K562 (cell line): ENCODE results near the gene CFAP70. TPM values are rescaled to one million over a fixed set of nuclear protein-coding genes. Genes with fewer than 3 reads are reported as not detected.
"Not testable (repeated sequence)": the region's sequence is repeated elsewhere in the genome, so short reads cannot be mapped to it uniquely, and the experiment has no call there.

Experiments used
- ATAC-seq: fragments of 200-7000 bp; cut with Tn5 transposase; 3 replicates; pipeline ENCODE4 v1.9.1; 2020; ENCODE audit warnings: moderate library complexity
- BruUV-seq: library from RNA; stranded (reverse); fragments of 400-500 nt; replicated peaks from 2 replicates; lab custom pipeline; 2021; lab: Mats Ljungman, UMichigan
- CTCF ChIA-PET: fragments of 300-600 bp; formaldehyde crosslinking; extraction: SDS; loops from one replicate; lab custom pipeline; 2021; ENCODE audit warnings: low intra/inter-chr PET ratio; lab: Yijun Ruan, JAX
- POLR2A ChIA-PET: fragments of 300-600, 350-650 bp; sonication (Branson Sonifier 250); formaldehyde crosslinking; extraction: SDS; loops from one replicate; lab custom pipeline; 2021; ENCODE audit warnings: antibody characterized with exemption, inconsistent platforms; lab: Yijun Ruan, JAX
- DNase-seq, 4 experiments: peaks; one replicate each; pipeline versions ENCODE4 v3.0.0 to v3.0.0-alpha.2; 2011 to 2018; ENCODE audit warnings: low spot score in 3 of 4, mixed read lengths in 3 of 4; ENCODE audit errors: extremely low read depth in 1 of 4
- FAIRE-seq: peaks from 2 replicates; lab custom pipeline; 2011; peaks lifted over from hg19 to GRCh38; lab: Jason Lieb, UNC
- H2AFZ ChIP-seq: 2 replicates; pipeline ENCODE4 v1.6.0; 2011; ENCODE audit warnings: low read depth, low read length, control low read depth, inconsistent platforms
- H3K27ac ChIP-seq: fragments of 200-600 bp; 3 replicates; pipeline ENCODE4 v1.8.0; 2011; ENCODE audit warnings: low read depth, mild to moderate bottlenecking, control low read depth, inconsistent platforms, low read length, moderate library complexity, mixed read lengths; ENCODE audit errors: extremely low read depth
- H3K27me3 ChIP-seq, 2 experiments: fragments of 300-600 bp in 1 of 2; 2 replicates in 1 of 2; 3 replicates in 1 of 2; pipeline versions ENCODE4 v1.6.0 to v1.8.0; 2011; ENCODE audit warnings: inconsistent platforms in 2 of 2, low read length in 2 of 2, mild to moderate bottlenecking in 1 of 2, mixed read lengths in 1 of 2, moderate library complexity in 1 of 2; ENCODE audit not compliant: control insufficient read depth in 2 of 2, insufficient read depth in 2 of 2
- H3K36me3 ChIP-seq: fragments of 300-600 bp; 3 replicates; pipeline ENCODE4 v1.8.0; 2011; ENCODE audit warnings: mild to moderate bottlenecking, low read length, inconsistent platforms; ENCODE audit not compliant: control insufficient read depth, insufficient read depth
- H3K4me1 ChIP-seq, 2 experiments: fragments of 200-600 bp in 1 of 2; replicated peaks in 1 of 2; 2 replicates in 1 of 2; 3 replicates in 1 of 2; pipeline versions ENCODE4 v1.5.1 to v1.8.0; 2011; ENCODE audit warnings: inconsistent platforms in 2 of 2, low read length in 2 of 2, mild to moderate bottlenecking in 1 of 2, mixed read lengths in 1 of 2, moderate library complexity in 1 of 2; ENCODE audit not compliant: control insufficient read depth in 2 of 2, insufficient read depth in 2 of 2
- H3K4me2 ChIP-seq: 2 replicates; pipeline ENCODE4 v1.6.1; 2011; ENCODE audit warnings: low read length, control low read depth, inconsistent platforms, mixed read lengths; ENCODE audit not compliant: insufficient read depth
- H3K4me3 ChIP-seq: fragments of 200-600 bp; sonication (generic), shearing (Covaris generic); 2 replicates; pipeline ENCODE4 v1.5.1; 2016; ENCODE audit warnings: control low read depth, inconsistent platforms
- H3K79me2 ChIP-seq: fragments of 200-600 bp; 3 replicates; pipeline ENCODE4 v1.8.0; 2011; ENCODE audit warnings: low read length, inconsistent platforms; ENCODE audit not compliant: control insufficient read depth, insufficient read depth
- H3K9ac ChIP-seq, 2 experiments: 2 replicates each; pipeline versions ENCODE4 v1.6.0 to v1.6.1; 2011; ENCODE audit warnings: low read depth in 2 of 2, low read length in 2 of 2, control low read depth in 1 of 2, inconsistent platforms in 1 of 2, mild to moderate bottlenecking in 1 of 2, mixed read lengths in 1 of 2; ENCODE audit not compliant: insufficient read depth in 1 of 2
- H3K9me1 ChIP-seq: one replicate; pipeline ENCODE4 v1.6.0; 2011; ENCODE audit warnings: inconsistent platforms, mild to moderate bottlenecking, low read length, moderate library complexity; ENCODE audit not compliant: control insufficient read depth, insufficient read depth
- H3K9me3 ChIP-seq: replicated peaks from 2 replicates; pipeline ENCODE4 v1.5.1; 2011; ENCODE audit warnings: low read depth, low read length, inconsistent platforms; ENCODE audit not compliant: control insufficient read depth, insufficient read depth
- H4K20me1 ChIP-seq: replicated peaks from 2 replicates; pipeline ENCODE4 v1.6.1; 2011; ENCODE audit warnings: low read length, inconsistent platforms, mixed read lengths; ENCODE audit not compliant: control insufficient read depth, insufficient read depth
- CBX3 ChIP-seq, 2 experiments: IDR thresholded peaks; 1 replicate in 1 of 2; 2 replicates in 1 of 2; pipeline ENCODE4 v1.6.1; 2012; ENCODE audit warnings: inconsistent platforms in 2 of 2, low read length in 2 of 2, borderline replicate concordance in 1 of 2, control low read depth in 1 of 2
- CBX5 ChIP-seq: IDR thresholded peaks from 2 replicates; pipeline ENCODE4 v1.6.1; 2014; ENCODE audit warnings: low read depth, borderline replicate concordance
- ETV1 ChIP-seq: fragments of 450-650 bp; conservative IDR thresholded peaks from 2 replicates; pipeline ENCODE4 v1.6.1; 2016; ENCODE audit warnings: missing genetic modification characterization, control low read depth, low read depth, missing compliant biosample characterization
- HDAC8 ChIP-seq: fragments of 450-650 bp; IDR thresholded peaks from 2 replicates; pipeline ENCODE4 v1.6.1; 2016; ENCODE audit warnings: mild to moderate bottlenecking, missing genetic modification characterization, moderate library complexity, missing compliant biosample characterization
- HNRNPH1 ChIP-seq: fragments of 200-400 bp; formaldehyde crosslinking; optimal IDR thresholded peaks from 2 replicates; pipeline ENCODE3; 2017; ENCODE audit warnings: low read depth, mild to moderate bottlenecking, low read length, moderate library complexity
- NCOR1 ChIP-seq: fragments of 450-650 bp; IDR thresholded peaks from 2 replicates; pipeline ENCODE4 v1.6.1; 2016; ENCODE audit warnings: mild to moderate bottlenecking, moderate library complexity
- NFATC3 ChIP-seq: fragments of 450-650 bp; IDR thresholded peaks from 2 replicates; pipeline ENCODE4 v1.6.1; 2017; ENCODE audit warnings: mild to moderate bottlenecking
- RHOXF2B ChIP-seq: fragments of 250-450 bp; sonication (Bioruptor Pico); conservative IDR thresholded peaks from 2 replicates; pipeline ENCODE4 v1.5.1; 2021
- TRIM24 ChIP-seq, 2 experiments: fragments of 450-650 bp; IDR thresholded peaks; 2 replicates each; pipeline ENCODE4 v1.6.1; 2016
- TRIM28 ChIP-seq: fragments of 450-650 bp; IDR thresholded peaks from 2 replicates; pipeline ENCODE4 v1.6.1; 2017
- ZZZ3 ChIP-seq: fragments of 450-650 bp; IDR thresholded peaks from 2 replicates; pipeline ENCODE4 v1.6.1; 2016; ENCODE audit warnings: antibody characterized with exemption, mild to moderate bottlenecking, moderate library complexity
- WGBS: fragments of 100-300 bp; shearing (Covaris generic); methylation state at CpG from one replicate; pipeline ENCODE4 v1.1.6; 2016; ENCODE audit warnings: low coverage, mixed read lengths; ENCODE audit not compliant: insufficient coverage; ENCODE audit errors: missing lambda C conversion rate; 5-methylcytosine and 5-hydroxymethylcytosine counted together
- in situ Hi-C: fragments of 300-500 bp; cut with MboI; formaldehyde crosslinking; loops from 4 replicates; pipeline ENCODE4 v1.15.0; 2018; ENCODE audit warnings: inconsistent platforms, mixed read lengths
- intact Hi-C: fragments of 100-400 bp; cut with micrococcal nuclease; formaldehyde crosslinking; loops from 2 replicates; pipeline ENCODE4 v1.14.2; 2022
- polyA plus RNA-seq, 8 experiments: library from polyadenylated mRNA; depleted of rRNA in 4 of 8; stranded (reverse) in 5 of 8; unstranded in 3 of 8; fragments of >200 nt; fragmentation: Nextera tagmentation in 2 of 8; fragmentation: Illumina TruSeq in 1 of 8; extraction: Ambion mirVana in 2 of 8; extraction: Trizol in 1 of 8; gene quantifications; 2 replicates each; pipeline versions ENCODE4 v1.2.1 to v1.2.3, GENCODE V29; 2011 to 2014; ENCODE audit warnings: inconsistent platforms in 1 of 8, missing spikeins in 1 of 8
- total RNA-seq, 7 experiments: library from RNA; depleted of rRNA in 6 of 7; stranded (reverse); fragments of >200 nt in 6 of 7; fragmentation: Illumina TruSeq in 2 of 7; extraction: Trizol in 2 of 7; gene quantifications; 2 replicates each; pipeline versions ENCODE4 v1.2.1 to v1.2.3, GENCODE V29; 2011 to 2021; ENCODE audit warnings: low replicate concordance in 1 of 7
- TF ChIP-seq, protein P1 (sequence below): sonication (generic); formaldehyde crosslinking; IDR thresholded peaks from 2 replicates; pipeline ENCODE4 v1.8.1; 2023; ENCODE audit warnings: mild to moderate bottlenecking, missing genetic modification reagents
- TF ChIP-seq, protein P2 (sequence below): fragments of 450-650 bp; IDR thresholded peaks from 2 replicates; pipeline ENCODE4 v1.6.1; 2018; ENCODE audit warnings: mild to moderate bottlenecking, low read depth; ENCODE audit not compliant: partially characterized antibody

Gene CFAP70
- total and polyA plus RNA-seq, 9 of the 15 experiments (the other 6 are each of a cell fraction or from before 2014, with no cell fraction given) = 0.27 to 1.6 (median 0.86) TPM

DNA sequence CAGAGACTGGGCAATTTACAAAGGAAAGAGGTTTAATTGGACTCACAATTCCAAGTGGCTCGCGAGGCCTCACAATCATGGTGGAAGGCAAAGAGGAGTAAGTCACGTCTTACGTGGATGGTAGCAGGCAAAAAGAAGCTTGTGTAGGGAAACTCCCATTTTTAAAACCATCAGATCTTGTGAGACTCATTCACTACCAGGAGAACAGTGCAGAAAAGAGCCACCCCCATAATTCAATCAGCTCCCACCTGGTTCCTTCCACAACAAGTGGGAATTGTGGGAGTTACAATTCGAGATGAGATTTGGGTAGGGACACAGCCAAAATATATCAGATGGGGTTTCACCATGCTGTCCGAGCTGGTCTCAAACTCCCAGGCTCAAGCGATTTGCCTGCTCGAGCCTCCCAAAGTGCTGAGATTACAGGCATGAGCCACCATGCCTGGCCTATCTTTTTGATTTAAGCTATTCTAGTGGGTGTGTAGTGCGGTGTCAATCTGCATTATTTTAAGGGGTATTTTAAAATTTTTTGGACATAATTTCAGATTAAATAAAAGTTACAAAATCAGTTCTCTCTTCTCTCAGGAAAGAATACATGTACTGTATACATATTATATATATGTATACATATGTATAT lies 97.2 kb downstream of the CFAP70 start (continued):
- TF ChIP-seq HDAC8 (tag) = 0 out of 2 replicates have a peak, but pooled peaks have one; percentile 70
- TF ChIP-seq HNRNPH1 = no peak
- TF ChIP-seq NFATC3 = no peak
- no peak for TF ChIP-seq NCOR1
- no peak for TF ChIP-seq RHOXF2B (CRISPR knock-in tag)
- TF ChIP-seq ZZZ3 = no peak

DNA sequence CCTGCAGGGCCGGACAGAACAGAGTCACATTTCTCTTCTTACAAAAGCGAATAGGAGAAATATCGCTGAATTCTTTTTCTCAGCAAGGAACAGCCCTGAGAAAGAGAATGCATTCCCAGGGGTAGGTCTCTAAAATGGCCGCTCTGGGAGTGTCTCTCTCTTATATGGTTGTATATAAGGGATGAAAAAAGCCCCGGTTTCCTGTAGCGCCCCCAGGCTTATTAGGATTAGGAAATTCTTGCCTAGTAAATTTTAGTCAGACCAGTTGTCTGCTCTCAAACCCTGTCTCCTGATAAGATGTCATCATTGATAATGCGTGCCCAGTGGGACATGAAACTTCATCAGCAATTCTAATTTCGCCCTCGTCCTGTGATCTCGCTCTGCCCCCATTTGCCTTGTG lies 100.1 kb downstream of the CFAP70 start:
- H3K9me1 ChIP-seq, ATAC-seq, H4K20me1 ChIP-seq, in situ Hi-C loops, H2AFZ ChIP-seq, H3K27me3 ChIP-seq, DNase-seq, H3K27ac ChIP-seq, H3K9ac ChIP-seq, POLR2A ChIA-PET, FAIRE-seq, H3K79me2 ChIP-seq, H3K4me2 ChIP-seq, BruUV-seq, H3K36me3 ChIP-seq, H3K4me3 ChIP-seq, intact Hi-C loops, CTCF ChIA-PET: not testable (repeated sequence)
- TF ChIP-seq TRIM28 = peak; percentile 97
- TF ChIP-seq CBX5 = 0 out of 2 replicates have a peak, but pooled peaks have one; percentile 50
- peak; percentile 73 to 84 for TF ChIP-seq TRIM24 (IDR thresholded peaks at IDR 0.05)
- peak; percentile 68 for TF ChIP-seq ETV1 (tag)
- TF ChIP-seq, protein P1, sequence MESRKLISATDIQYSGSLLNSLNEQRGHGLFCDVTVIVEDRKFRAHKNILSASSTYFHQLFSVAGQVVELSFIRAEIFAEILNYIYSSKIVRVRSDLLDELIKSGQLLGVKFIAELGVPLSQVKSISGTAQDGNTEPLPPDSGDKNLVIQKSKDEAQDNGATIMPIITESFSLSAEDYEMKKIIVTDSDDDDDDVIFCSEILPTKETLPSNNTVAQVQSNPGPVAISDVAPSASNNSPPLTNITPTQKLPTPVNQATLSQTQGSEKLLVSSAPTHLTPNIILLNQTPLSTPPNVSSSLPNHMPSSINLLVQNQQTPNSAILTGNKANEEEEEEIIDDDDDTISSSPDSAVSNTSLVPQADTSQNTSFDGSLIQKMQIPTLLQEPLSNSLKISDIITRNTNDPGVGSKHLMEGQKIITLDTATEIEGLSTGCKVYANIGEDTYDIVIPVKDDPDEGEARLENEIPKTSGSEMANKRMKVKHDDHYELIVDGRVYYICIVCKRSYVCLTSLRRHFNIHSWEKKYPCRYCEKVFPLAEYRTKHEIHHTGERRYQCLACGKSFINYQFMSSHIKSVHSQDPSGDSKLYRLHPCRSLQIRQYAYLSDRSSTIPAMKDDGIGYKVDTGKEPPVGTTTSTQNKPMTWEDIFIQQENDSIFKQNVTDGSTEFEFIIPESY (CRISPR knock-in tag) = peak; percentile 91
- TF ChIP-seq, protein P2, sequence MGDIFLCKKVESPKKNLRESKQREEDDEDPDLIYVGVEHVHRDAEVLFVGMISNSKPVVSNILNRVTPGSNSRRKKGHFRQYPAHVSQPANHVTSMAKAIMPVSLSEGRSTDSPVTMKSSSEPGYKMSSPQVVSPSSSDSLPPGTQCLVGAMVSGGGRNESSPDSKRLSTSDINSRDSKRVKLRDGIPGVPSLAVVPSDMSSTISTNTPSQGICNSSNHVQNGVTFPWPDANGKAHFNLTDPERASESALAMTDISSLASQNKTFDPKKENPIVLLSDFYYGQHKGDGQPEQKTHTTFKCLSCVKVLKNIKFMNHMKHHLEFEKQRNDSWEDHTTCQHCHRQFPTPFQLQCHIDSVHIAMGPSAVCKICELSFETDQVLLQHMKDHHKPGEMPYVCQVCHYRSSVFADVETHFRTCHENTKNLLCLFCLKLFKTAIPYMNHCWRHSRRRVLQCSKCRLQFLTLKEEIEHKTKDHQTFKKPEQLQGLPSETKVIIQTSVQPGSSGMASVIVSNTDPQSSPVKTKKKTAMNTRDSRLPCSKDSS = peak; percentile 73
- TF ChIP-seq CBX3 (IDR thresholded peaks at IDR 0.05; ENCODE audit: borderline replicate concordance in 1 of 2, low read length in 2 of 2) = peak in 1 of 2 experiments; percentile 81; a peak in 1 of 3 replicates
- Histone ChIP-seq H3K9me3 (peaks cover 10% of the 10 kb centered on the region; the same call in 1 of the 2 replicates), H3K4me1 (peaks cover 0 to 16% of the 10 kb centered on the region in 2 experiments; a peak in 3 of 5 replicates)
- 76% methylated on average over 10 of the region's 10 CpGs for WGBS
